HG03571 (cell line): ENCODE data around the gene VMAC.

Source experiments
- ATAC-seq: cut with Tn5 transposase; IDR thresholded peaks from one replicate; pipeline ENCODE4 v1.9.1; 2021; ENCODE audit not compliant: unreplicated experiment

The VMAC gene

GRCh38 chr19:5951338-5951861, 46.7 kb downstream of the VMAC start:
- no peak for ATAC-seq

GRCh38 chr19:5952193-5953029, 47.7 kb downstream of the VMAC start:
- no peak for ATAC-seq

GRCh38 chr19:5953030-5953589, 48.4 kb downstream of the VMAC start:
- no peak for ATAC-seq

DNA sequence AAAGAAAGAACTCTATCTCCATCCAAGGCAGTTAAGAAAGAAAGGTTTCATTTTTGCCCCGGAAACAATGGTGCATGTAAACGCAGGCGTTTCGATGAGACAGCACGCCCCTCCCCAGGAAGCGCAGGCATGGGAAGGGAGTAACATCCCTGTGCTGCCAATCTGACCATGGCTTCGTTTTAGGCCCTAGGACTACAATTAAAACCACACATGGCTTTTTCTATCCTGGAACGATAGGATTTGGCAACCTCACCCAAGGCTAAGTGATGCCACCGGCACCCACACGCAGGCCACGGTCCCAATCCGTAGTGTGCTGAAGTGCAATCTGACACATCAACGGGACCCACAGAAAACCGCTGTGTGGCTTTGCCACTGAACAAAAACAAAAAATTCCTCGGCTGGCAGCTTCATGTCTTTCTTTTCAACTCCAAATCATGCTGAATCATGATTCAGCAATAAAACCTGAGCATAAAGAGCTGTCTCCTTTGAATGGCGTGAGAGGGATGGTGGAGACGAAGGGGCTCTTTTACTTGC, 49.1 kb downstream of the VMAC start:
- ATAC-seq: no peak

GRCh38 chr19:5954293-5954692, 49.6 kb downstream of the VMAC start:
- no peak for ATAC-seq

- ATAC-seq: no peak
Observed at GRCh38 chr19:5955636-5955935, 50.9 kb downstream of the VMAC start.

- no peak for ATAC-seq
Observed at GRCh38 chr19:5956323-5956722, 51.7 kb downstream of the VMAC start.

DNA sequence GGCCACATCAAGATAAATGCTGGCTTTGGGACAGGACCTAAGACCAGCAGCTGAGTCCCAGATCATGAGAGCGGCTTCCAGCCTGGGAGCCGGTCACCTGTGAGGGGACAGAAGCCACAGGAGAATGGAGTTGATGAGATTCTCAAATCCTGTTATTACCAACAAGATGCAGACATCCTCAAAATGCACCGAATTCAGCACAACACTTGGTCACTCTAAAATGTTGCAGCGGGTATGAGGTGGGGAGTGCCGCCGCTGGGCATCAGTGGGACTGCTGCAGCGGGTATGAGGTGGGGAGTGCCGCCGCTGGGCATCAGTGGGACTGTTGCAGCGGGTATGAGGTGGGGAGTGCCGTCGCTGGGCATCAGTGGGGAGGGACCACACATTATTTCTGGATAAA, 52.1 kb downstream of the VMAC start:
- ATAC-seq: no peak

GRCh38 chr19:5957170-5957569, 52.5 kb downstream of the VMAC start:
- no peak for ATAC-seq

- no peak for ATAC-seq
Observed at GRCh38 chr19:5958074-5958850, 53.6 kb downstream of the VMAC start.

DNA sequence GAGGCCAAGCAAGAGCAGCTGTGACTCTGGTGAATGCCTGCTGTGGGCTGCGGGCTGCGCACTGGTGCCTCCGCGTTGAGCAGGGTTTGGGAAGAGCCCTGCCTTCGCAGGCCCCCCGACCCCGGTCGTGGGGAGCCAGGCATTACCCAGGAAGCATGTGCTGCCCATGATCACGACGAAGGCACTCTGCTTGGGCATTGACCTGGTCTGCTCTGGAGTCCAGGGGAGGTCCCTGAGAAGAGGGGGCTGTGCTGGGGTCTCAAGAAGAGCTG, 54.1 kb downstream of the VMAC start:
- no peak for ATAC-seq

GRCh38 chr19:5959260-5960004, 54.8 kb downstream of the VMAC start:
- no peak for ATAC-seq
